AML-193 (cell line): ENCODE measurements around the gene LAMTOR5.
"Not testable (repeated sequence)": the region's sequence is repeated elsewhere in the genome, so short reads cannot be mapped to it uniquely, and the experiment has no call there.

Experiments used
- DNase-seq, 2 experiments: peaks; one replicate each; lab custom pipeline; 2025; lab: John Stamatoyannopoulos, UW

Gene LAMTOR5

DNA sequence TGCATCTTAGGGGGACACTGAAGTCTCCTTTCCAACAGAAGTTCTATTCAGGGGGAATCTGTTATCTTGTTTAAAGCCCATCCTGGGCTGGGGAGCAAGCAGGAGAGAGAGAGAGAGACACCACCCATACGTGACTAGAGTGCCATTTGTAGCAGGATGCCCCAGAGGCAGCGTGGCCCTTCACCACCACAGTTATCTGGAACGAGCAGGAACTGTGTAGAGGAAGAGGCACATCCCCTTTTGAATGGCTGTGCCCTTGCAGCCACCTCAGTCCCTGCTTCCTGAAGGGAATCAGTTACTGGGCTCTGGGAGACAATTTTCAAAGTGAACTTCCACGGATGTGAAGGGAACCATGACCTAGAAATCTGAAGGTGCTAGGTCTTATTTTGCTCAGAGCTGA is 19.4 kb upstream of the LAMTOR5 start:
- no peak for DNase-seq

DNA sequence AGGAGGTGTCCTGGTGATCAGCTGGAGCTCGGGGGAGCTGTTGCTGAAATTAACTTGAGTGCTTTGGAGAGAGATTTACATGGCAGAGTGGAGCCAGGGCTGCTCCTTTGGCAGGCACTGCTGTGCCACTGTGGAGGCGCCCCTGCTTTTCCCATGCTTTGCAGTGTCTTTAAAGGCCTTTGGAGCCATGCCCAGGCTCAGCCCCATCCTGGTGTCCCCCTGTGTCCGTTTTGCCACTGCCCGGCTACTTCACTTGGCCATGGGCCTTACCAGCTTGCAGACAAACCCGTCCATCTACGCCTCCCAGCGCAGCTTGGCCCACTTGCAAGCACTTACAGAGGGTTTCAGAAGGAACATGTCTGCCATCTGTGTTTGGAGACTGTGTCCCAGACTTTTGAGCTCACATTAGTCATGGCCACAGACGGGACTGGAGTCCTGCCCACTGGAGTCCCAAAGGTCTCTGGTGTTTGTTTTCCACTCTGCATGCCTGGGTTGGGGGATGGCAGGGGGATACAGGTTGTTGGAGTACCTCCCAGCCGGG is 18.2 kb upstream of the LAMTOR5 start:
- DNase-seq: no peak

DNA sequence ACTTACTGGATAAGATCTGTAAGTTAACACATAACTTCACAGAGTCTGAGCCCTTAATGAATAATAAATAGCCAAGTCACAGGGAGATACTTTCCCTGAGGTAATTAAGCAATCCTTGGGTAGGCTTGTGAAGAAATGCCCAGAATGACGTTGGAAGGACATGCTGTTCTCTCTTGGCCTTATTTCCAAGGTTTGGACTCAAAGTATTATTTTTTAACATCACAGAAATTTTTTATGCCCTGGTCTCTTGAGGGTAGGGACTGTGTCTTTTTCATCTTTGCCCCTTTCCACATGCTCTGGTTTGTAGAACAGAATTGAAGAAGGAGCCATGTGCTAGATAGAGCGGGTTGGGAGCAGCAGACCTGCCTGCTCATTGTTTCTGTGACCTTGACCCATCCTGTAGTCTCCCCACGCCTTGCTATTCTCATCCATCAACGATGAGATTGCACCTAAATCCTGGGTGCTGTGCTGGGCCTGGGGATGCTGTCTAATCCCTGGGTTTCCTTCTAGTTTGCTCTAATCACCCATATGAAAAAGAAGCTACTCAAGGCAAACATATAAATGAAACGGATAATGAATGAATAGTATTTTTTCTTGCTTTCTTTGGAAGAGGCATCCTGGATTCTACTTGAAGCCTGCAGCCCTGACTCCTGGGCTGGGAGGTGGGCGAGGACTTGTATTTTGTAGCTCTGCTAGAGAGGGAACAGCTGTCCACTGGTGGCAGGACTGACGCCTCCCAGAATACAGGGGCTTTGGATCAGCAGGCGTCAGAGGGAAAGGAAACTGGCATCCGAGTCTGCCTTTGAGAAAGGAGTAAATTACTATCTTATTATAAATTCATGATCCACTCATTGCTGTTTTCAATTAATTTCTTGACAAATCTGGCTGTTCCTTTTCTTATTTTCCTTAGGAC is 17.5 kb upstream of the LAMTOR5 start:
- no peak for DNase-seq

DNA sequence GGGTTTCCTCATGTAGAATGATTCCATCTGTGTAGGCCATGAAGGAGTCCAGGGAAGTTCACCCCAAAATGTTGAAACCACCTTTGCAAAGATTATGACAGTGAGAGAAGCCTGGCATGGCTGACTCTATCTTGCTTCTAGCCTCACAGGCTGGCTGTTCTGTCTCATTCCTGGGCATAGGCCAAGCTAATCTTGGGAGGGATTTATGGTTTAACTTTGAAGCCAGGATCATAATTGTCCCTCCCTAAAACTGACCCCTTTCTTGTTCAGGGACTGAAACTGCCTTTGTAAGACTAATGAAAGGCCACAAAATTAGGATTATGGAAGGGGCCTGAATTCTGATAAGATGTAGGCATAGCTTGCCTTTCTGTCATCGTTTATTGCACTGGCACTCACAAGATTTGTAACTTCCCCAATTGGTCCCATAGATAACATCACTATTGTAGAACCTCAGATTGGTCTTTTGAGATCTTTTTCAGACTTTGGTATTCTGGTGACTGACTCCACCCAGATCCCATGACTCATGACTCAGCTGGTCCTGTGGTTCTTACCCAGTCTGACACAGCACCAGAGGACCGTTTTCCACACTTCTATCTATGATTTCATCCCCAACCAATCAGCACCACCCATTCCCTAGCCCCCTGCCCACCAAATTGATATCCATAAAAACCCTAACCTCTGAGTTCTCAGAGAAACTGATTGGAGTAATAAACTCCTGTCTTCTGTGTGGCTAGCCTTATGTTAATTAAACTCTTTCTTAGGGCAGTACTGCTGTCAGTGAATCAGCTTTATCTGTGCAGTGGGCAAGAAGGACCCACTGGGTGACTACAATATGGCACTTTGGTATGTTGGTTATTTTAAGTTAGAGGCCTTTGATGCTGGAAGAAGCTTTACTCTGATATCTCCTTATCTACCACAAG is 13.6 kb upstream of the LAMTOR5 start:
- no peak for DNase-seq

DNA sequence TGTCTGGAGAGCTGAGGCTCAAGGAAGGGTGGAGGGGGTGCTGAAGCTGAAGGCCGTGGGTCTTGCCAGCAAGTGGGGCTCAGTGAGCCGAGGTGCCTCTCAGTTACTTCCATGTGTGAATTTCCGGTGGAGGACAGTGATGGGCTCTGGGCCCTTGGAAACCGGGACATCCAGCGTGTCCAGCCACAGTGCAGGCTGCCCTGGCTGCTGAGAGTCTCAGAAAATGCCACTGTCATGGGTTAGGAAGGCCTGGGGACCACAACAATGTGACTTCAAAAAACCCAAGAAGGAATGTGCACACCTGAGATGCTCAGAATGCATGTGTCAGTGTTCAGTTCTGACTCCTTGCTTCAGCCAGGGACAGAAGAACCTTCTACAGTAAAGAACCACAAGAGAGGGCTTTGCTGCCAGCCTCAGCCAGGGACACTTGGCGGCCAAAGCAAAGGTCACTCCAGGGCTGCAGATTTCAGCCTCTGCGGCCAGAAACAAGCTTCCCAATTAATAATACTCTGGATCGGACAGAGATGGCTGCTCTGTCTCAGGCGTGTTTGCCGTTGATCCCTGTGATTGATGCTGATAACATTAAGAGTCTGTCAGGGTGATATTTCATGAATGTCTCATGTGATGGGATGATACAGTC is 12.6 kb upstream of the LAMTOR5 start:
- no peak for DNase-seq

DNA sequence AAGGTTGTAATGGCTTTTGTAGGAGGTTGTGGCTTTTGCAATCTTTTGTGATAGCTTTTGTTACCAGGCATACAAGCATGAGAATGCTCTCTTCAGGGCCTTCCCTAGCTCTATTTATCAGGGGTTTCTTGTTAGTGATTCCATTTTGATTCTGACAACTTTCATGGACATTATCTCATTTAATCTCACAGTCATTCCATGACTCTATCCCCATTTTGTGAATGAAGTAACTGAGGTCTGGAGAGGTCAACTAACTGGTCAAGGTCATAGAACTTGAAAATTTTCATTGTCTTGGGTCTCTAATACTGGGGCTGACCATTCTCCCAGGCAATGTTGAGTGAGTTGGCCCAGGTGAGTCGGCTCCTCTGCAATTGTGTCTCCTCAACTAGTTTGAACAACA is 11.2 kb upstream of the LAMTOR5 start:
- DNase-seq: no peak

DNA sequence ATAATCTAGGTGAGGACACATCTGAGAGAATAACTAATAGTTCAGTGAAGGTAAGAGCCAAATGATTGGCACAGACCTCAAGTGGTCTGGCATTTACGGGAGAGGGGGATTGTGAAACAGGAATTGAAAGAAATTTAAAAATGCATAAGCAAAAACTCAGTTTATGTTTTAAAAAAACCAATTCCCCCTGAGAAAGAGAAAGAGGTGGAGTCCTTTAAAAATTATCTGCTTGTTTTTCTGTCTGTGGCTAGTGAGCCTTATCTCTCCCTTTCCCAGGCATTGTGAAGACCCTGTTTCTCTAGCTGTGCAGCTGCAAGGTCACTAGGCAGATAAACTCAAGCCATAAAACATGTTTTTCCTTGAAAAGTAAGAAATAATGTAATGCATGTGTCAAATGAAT is 5.6 kb upstream of the LAMTOR5 start:
- DNase-seq: not testable (repeated sequence)

DNA sequence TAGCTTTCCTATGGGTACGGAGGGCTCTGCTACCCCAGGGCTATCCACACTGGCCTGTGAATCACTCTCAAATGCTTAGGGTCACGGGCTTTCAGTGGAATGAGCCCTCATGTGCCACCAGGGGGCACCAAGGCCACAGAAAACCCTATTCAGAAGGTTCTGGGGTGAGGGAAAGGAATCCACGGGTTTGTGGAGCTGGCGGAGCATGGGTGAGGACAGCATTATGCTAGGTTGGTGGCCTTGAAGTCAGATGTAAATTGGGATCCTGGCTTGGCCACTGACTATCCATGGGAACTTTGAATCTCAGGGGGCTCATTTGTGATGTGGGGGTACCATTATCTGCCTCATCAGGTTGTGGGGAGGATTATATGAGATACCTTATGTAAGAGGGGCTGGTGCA is 5.1 kb upstream of the LAMTOR5 start:
- peak; percentile 66 to 69 for DNase-seq

DNA sequence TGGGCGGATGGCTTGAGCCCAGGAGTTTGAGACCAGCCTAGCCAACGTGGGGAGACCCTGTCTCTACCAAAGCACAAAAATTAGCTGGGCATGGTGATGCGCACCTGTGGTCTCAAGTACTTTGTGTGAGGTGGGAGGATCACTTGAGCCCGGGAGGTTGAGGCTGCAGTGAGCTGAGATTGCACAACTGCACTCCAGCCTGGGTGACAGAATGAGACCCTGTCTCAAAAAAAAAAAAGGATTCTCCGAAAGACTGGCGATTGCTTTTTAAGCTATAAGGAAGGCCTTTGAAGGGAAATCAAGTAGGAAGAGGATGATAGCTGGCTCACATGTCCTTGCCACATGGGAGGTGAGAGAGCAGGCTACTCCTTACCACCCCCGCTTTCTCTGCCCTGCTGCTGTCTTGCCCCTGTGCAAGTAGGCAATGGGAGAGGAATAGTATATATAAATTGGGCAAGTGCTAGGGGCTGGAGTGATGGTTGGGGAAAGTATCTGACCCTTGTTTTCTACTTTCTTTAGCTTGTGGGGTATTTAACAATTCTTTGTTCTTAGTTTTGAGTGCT is 3.8 kb upstream of the LAMTOR5 start:
- DNase-seq: no peak

DNA sequence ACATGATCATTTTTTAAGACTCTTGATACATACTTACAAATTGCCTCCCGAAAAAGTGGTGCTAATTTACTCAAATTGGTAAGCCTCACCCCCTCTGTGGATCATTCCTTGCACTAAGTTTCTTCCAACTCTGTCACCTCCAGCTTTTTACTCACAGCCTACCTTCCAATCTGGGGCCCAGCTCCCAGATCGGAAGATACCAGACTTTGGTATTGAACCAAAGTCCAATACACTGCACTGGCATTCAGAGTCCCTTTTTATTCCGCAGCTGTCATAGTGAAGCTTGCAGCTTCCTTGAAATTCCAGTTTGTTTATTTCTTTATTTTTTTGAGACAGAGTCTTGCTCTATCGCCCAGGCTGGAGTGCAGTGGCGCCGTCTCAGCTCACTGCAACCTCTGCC is 1.8 kb upstream of the LAMTOR5 start:
- no peak for DNase-seq

DNA sequence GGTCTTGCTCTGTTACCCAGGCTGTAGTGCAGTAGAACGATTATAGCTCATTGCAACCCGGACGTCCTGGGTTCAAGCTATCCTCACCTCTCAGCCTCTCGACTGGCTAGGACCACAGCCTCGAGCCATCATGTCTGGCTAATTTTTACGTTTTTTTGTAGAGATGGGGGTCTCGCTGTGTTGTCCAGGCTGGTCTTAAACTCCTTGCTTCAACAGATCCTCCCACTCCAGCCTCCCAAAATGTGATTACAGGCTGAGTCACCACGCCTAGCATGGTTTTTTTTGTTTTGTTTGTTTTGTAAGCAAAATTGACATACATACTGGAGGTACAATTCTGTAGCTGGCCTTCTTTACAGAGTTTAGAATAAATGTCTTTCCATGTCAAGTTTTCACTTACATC is 994 bp upstream of the LAMTOR5 start:
- no peak for DNase-seq

DNA sequence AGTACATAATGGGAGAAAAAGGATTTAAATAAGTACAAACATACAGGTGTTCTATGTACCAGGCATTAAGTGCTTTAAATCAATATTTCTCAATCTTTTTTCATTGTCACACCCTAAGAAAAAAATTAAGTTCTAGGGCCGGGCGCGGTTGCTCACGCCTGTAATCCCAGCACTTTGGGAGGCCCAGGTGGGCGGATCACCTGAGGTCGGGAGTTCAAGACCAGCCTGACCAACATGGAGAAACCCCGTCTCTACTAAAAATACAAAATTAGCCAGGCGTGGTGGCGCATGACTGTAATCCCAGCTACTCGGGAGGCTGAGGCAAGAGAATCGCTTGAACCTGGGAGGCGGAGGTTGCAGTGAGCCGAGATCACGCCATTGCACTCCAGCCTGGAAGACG is 1.1 kb downstream of the LAMTOR5 start:
- DNase-seq: not testable (repeated sequence)

DNA sequence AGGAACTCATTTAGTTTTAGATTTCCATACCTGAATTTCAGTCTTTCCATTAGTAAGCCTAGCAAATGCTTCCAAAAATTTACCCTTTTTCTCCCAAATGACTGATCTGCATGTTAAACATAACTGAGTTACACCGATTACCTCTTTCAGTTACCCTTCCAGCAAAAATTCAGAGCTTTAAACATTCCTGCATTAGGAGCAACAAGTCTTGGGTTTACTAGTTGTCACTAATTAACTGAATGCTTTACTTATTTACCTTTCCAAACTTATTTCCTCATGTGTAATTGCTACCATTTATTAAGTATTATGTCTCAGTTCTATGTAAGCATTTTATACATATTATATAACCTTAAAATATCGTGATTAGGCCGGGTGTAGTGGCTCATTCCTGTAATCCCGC is 3.1 kb downstream of the LAMTOR5 start:
- no peak for DNase-seq

DNA sequence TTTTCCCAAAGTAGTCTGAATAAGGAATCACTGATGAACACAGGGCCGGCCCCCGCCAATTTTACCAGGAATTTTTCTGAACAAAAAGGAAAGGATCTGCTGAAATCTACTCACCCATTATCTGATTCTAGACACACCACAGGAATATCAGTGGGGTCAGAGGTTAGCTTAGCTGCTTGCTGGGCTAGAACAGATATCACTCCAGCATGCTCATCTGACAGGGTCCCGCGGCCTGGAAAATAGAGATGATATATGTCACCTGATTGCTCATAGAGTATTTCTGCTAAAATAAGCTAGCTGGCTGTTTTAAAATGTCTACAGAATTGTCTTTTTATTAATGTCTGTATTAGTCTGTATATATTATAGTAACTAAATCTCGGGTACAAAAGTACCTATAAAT is 3.7 kb downstream of the LAMTOR5 start:
- no peak for DNase-seq

DNA sequence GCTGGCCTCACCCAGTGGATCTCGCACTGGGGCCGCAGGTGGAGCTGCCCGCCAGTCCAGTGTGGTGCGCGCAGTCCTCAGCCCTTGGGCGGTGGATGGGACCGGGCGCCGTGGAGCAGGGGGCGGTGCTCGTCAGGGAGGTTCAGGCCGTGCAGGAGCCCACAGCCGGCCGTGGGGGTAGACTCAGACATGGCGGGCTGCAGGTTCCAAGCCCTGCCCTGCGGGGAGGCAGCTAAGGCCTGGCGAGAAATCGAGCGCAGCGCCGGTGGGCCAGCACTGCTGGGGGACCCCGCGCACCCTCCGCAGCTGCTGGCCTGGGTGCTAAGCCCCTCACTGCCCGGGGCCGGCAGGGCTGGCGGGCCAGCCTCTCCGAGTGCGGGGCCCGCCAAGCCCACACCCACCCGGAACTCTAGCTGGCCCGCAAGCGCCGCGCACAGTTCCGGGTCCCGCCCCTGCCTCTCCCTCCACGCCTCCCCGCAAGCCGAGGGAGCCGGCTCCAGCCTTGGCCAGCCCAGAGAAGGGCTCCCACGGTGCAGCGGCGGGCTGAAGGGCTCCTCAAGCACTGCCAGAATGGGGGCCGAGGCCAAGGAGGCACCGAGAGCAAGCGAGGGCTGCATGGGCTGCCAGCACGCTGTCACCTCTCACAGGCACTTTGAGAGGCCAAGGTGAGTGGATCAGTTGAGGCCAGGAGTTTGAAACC is 11.1 kb downstream of the LAMTOR5 start:
- not testable (repeated sequence) for DNase-seq

DNA sequence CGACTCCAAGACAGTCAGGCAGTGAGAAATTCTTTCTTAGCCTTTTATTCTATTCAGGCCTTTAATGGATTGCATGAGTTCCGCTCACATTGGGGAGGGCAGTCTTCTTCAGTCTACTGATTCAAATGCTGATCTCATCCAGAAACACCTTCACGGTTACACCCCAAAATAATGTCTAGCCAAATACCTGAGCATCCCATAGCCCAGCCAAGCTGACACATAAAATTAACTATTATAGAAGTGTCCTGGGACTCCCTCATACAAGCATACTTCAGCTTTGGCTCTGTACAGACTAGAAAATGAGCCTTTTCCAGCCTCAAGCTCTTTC is 13.0 kb downstream of the LAMTOR5 start:
- DNase-seq: no peak

DNA sequence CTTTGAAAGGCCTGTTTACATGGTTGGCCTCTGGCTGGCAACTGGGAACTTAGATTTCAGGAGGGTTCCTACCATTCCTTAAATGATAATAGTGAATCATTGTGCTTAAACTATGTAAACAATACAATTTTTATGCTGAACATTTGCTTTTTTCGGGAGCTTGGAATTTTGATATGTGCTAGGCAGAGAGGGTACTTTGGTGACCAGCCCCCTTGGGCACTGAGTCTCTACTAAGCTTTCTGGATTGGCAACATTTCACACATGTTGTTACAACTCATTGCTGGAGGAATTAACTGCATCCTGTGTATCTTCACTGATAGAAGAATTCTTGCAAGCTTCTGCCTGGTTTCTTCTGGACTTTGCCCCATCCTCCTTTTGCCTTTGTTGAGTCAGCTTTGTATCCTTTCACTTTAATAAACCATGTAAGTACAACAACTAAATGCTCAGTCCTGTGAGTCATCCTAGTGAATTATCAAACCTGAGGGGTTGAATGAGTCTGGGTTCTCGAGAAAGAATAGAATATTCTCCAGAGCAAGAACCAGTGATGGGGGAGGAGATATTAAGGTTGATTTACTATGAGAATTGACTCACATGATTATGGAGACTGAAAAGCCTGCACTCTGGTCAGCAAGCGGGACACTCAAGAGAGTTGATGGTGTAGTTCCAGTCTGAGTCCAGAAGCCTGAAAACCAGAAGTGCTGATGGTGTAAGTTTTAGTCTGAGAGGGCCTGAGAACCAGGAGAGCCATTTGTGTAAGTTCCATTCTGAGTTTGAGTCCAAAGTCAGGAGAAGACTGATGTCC is 13.6 kb downstream of the LAMTOR5 start:
- no peak for DNase-seq

DNA sequence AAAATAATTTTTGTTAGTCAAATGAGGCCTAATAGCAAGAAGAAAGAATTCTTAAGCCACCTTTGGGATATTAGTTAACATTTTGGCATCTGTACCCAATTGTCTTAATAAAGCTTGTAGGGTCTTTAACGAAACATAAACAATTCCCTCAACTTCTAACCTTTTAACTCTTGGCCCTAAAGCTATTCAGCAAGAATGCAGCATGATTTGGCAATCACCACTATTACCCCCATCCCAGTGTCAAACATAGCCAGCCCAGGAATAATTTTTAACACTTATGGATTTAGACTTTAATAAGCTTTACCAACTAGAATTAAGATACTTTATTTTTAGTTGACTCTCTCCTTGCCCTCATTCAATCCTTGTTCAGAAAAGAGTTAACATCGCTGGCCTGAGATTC is 14.2 kb downstream of the LAMTOR5 start:
- no peak for DNase-seq

DNA sequence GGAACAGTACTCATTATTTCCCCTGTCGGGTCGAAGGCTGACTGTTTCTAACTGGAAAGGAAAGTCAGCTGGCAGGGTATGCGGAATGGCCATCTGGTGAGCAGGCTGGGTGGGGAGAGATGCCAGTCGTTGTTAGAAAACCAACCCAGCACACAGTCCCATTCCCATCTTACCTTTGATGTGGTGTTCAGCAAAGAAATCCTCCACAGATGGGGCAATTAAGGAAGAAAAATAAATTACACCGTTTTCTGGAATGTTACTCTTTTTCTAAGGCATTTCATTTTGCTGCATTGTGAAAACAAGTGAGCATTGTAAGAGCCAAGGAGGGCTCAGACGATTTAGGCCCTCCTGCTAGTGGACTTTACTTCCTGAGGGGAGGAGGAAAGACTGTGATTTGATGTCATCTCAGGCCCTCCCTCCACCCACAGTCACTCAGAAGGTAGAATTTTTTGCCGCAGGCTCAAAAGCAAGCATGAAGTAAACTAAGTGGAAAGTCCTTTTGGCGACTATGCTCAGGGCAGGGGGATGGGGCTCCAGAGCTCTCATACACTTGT is 16.7 kb downstream of the LAMTOR5 start, which contains the start of gene SLC16A4:
SLC16A4 (minus strand) TSS at position 335 of the 554 bp plus-strand sequence. CDS start 1,703 bp downstream, outside the sequence.
- DNase-seq: no peak

DNA sequence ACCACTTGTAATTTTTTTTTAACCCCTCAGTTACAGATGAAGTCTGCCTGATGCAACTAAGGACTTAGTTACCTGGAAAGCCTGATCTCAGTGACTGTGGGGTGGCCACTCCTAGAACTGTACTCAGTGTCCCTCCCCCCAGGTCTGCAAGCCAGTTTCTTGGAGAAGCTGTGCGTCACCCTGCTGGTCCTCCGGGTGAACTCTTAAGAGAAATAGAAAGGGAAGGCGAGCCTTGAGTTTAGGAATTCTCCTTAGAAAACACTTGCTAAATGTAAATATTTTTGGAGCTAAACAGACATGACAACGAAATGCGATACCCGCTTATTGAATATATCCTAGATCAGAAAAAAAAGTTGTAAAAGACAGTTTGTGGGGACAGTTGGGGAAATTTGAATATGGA is 17.4 kb downstream of the LAMTOR5 start:
- no peak for DNase-seq
